HepG2 (cell line): ENCODE measurements around the gene C11orf24. TPM values are rescaled to one million over a fixed set of nuclear protein-coding genes. Genes with fewer than 3 reads are reported as not detected.

Source experiments
- ERF ChIP-seq: IDR thresholded peaks from 2 replicates; pipeline ENCODE4 v1.6.1; 2018; ENCODE audit warnings: missing biosample characterization, missing genetic modification reagents
- HMGA1 ChIP-seq: sonication (generic); formaldehyde crosslinking; conservative IDR thresholded peaks from 2 replicates; pipeline ENCODE4 v1.4.0; 2020; ENCODE audit warnings: missing genetic modification reagents
- KDM1A ChIP-seq: IDR thresholded peaks from 2 replicates; pipeline ENCODE4 v1.6.1; 2016; ENCODE audit warnings: missing compliant biosample characterization
- KDM2A ChIP-seq: sonication (generic); formaldehyde crosslinking; IDR thresholded peaks from 2 replicates; pipeline ENCODE4 v1.4.0; 2020; ENCODE audit warnings: low read depth, missing genetic modification reagents, borderline replicate concordance
- KLF9 ChIP-seq: IDR thresholded peaks from 2 replicates; pipeline ENCODE4 v1.6.1; 2016; ENCODE audit warnings: low read depth
- RELA ChIP-seq: sonication (generic); formaldehyde crosslinking; IDR thresholded peaks from 2 replicates; pipeline ENCODE4 v1.4.0; 2020; ENCODE audit warnings: missing genetic modification reagents
- ZNF777 ChIP-seq: sonication (generic); formaldehyde crosslinking; IDR thresholded peaks from 2 replicates; pipeline ENCODE4 v1.4.0; 2020; ENCODE audit warnings: missing genetic modification reagents
- ZNF891 ChIP-seq: sonication (generic); formaldehyde crosslinking; IDR thresholded peaks from 2 replicates; pipeline ENCODE4 v1.5.0; 2020; ENCODE audit warnings: mild to moderate bottlenecking, missing genetic modification reagents
- polyA plus RNA-seq, 8 experiments: library from polyadenylated mRNA; depleted of rRNA in 3 of 8; stranded (reverse) in 7 of 8; unstranded in 1 of 8; fragments of >200 nt; fragmentation: Illumina TruSeq in 4 of 8; extraction: Trizol in 4 of 8; gene quantifications; 2 replicates each; pipeline versions ENCODE4 v1.2.1 to v1.2.3, GENCODE V29; 2011 to 2016; ENCODE audit warnings: low read depth in 4 of 8, missing spikeins in 1 of 8, mixed read lengths in 1 of 8; ENCODE audit not compliant: insufficient read depth in 1 of 8
- total RNA-seq, 5 experiments: library from RNA; depleted of rRNA; stranded (reverse); fragments of >200 nt; fragmentation: Illumina TruSeq; extraction: Trizol; gene quantifications; 2 replicates each; pipeline ENCODE4 v1.2.3, GENCODE V29; 2016; ENCODE audit warnings: low read depth in 1 of 5
- TF ChIP-seq, protein P1 (sequence below): sonication (generic); formaldehyde crosslinking; IDR thresholded peaks from 2 replicates; pipeline ENCODE4 v1.4.0; 2020; ENCODE audit warnings: low read depth, missing genetic modification reagents
- TF ChIP-seq, protein P2 (sequence below): sonication (generic); formaldehyde crosslinking; IDR thresholded peaks from 2 replicates; pipeline ENCODE4 v1.4.0; 2020; ENCODE audit warnings: mild to moderate bottlenecking, missing genetic modification reagents
- TF ChIP-seq, protein P3 (sequence below): sonication (generic); formaldehyde crosslinking; IDR thresholded peaks from 2 replicates; pipeline ENCODE4 v1.4.0; 2020; ENCODE audit warnings: missing genetic modification reagents, mild to moderate bottlenecking, borderline replicate concordance
- TF ChIP-seq, protein P4 (sequence below): sonication (generic); formaldehyde crosslinking; IDR thresholded peaks from 2 replicates; pipeline ENCODE4 v1.9.0; 2022; ENCODE audit warnings: low read depth, missing genetic modification reagents
- TF ChIP-seq, protein P5 (sequence below): sonication (generic); formaldehyde crosslinking; conservative IDR thresholded peaks from 2 replicates; pipeline ENCODE4 v1.8.0; 2022; ENCODE audit warnings: missing genetic modification reagents
- TF ChIP-seq, protein P6 (sequence below): sonication (generic); formaldehyde crosslinking; IDR thresholded peaks from 2 replicates; pipeline ENCODE4 v1.5.0; 2020; ENCODE audit warnings: missing genetic modification reagents

Gene C11orf24
- total and polyA plus RNA-seq, 2 of the 13 experiments (the other 11 are each of a cell fraction or from before 2014, with no cell fraction given): 52.9 to 55.5 TPM

DNA sequence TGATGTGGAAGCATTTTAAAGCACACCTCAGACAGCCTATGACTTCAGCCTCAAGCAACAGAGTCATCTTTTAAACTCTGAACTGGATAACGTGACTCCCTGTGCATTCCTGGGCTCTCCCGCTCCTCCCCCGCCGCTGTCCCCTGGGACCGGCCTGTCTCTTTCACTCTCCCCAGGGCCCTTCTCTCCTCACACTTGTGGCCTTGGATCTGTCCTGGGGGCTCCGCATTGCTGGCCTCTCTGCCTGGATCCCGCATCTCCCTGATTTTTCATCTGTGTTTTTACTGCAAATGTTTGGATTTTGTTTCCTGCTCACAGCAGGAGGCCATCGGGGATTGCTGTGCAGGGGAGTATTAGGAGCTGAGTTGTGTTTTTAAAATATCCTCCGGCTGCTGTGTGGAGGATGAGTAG is 15.4 kb downstream of the C11orf24 start (continued):
- TF ChIP-seq HMGA1 (CRISPR knock-in tag) (no peak), ERF (CRISPR knock-in tag) (peak; percentile 50; the same call in 1 of the 2 replicates), KDM2A (CRISPR knock-in tag) (0 out of 2 replicates have a peak, but pooled peaks have one; percentile 13), ZNF891 (CRISPR knock-in tag) (no peak), KDM1A (CRISPR knock-in tag) (no peak), KLF9 (CRISPR knock-in tag) (peak; percentile 56; the same call in 1 of the 2 replicates), RELA (no peak), ZNF777 (no peak)
- TF ChIP-seq, protein P1, sequence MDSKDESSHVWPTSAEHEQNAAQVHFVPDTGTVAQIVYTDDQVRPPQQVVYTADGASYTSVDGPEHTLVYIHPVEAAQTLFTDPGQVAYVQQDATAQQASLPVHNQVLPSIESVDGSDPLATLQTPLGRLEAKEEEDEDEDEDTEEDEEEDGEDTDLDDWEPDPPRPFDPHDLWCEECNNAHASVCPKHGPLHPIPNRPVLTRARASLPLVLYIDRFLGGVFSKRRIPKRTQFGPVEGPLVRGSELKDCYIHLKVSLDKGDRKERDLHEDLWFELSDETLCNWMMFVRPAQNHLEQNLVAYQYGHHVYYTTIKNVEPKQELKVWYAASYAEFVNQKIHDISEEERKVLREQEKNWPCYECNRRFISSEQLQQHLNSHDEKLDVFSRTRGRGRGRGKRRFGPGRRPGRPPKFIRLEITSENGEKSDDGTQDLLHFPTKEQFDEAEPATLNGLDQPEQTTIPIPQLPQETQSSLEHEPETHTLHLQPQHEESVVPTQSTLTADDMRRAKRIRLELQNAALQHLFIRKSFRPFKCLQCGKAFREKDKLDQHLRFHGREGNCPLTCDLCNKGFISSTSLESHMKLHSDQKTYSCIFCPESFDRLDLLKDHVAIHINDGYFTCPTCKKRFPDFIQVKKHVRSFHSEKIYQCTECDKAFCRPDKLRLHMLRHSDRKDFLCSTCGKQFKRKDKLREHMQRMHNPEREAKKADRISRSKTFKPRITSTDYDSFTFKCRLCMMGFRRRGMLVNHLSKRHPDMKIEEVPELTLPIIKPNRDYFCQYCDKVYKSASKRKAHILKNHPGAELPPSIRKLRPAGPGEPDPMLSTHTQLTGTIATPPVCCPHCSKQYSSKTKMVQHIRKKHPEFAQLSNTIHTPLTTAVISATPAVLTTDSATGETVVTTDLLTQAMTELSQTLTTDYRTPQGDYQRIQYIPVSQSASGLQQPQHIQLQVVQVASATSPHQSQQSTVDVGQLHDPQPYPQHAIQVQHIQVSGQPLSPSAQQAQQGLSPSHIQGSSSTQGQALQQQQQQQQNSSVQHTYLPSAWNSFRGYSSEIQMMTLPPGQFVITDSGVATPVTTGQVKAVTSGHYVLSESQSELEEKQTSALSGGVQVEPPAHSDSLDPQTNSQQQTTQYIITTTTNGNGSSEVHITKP (CRISPR knock-in tag): 0 out of 2 replicates have a peak, but pooled peaks have one; percentile 25
- TF ChIP-seq, protein P2, sequence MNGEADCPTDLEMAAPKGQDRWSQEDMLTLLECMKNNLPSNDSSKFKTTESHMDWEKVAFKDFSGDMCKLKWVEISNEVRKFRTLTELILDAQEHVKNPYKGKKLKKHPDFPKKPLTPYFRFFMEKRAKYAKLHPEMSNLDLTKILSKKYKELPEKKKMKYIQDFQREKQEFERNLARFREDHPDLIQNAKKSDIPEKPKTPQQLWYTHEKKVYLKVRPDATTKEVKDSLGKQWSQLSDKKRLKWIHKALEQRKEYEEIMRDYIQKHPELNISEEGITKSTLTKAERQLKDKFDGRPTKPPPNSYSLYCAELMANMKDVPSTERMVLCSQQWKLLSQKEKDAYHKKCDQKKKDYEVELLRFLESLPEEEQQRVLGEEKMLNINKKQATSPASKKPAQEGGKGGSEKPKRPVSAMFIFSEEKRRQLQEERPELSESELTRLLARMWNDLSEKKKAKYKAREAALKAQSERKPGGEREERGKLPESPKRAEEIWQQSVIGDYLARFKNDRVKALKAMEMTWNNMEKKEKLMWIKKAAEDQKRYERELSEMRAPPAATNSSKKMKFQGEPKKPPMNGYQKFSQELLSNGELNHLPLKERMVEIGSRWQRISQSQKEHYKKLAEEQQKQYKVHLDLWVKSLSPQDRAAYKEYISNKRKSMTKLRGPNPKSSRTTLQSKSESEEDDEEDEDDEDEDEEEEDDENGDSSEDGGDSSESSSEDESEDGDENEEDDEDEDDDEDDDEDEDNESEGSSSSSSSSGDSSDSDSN: peak; percentile 53
- TF ChIP-seq, protein P3, sequence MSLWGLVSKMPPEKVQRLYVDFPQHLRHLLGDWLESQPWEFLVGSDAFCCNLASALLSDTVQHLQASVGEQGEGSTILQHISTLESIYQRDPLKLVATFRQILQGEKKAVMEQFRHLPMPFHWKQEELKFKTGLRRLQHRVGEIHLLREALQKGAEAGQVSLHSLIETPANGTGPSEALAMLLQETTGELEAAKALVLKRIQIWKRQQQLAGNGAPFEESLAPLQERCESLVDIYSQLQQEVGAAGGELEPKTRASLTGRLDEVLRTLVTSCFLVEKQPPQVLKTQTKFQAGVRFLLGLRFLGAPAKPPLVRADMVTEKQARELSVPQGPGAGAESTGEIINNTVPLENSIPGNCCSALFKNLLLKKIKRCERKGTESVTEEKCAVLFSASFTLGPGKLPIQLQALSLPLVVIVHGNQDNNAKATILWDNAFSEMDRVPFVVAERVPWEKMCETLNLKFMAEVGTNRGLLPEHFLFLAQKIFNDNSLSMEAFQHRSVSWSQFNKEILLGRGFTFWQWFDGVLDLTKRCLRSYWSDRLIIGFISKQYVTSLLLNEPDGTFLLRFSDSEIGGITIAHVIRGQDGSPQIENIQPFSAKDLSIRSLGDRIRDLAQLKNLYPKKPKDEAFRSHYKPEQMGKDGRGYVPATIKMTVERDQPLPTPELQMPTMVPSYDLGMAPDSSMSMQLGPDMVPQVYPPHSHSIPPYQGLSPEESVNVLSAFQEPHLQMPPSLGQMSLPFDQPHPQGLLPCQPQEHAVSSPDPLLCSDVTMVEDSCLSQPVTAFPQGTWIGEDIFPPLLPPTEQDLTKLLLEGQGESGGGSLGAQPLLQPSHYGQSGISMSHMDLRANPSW: no peak
- TF ChIP-seq, protein P4, sequence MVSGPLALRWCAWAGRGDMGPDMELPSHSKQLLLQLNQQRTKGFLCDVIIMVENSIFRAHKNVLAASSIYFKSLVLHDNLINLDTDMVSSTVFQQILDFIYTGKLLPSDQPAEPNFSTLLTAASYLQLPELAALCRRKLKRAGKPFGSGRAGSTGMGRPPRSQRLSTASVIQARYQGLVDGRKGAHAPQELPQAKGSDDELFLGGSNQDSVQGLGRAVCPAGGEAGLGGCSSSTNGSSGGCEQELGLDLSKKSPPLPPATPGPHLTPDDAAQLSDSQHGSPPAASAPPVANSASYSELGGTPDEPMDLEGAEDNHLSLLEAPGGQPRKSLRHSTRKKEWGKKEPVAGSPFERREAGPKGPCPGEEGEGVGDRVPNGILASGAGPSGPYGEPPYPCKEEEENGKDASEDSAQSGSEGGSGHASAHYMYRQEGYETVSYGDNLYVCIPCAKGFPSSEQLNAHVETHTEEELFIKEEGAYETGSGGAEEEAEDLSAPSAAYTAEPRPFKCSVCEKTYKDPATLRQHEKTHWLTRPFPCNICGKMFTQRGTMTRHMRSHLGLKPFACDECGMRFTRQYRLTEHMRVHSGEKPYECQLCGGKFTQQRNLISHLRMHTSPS (CRISPR knock-in tag): no peak
- TF ChIP-seq, protein P5, sequence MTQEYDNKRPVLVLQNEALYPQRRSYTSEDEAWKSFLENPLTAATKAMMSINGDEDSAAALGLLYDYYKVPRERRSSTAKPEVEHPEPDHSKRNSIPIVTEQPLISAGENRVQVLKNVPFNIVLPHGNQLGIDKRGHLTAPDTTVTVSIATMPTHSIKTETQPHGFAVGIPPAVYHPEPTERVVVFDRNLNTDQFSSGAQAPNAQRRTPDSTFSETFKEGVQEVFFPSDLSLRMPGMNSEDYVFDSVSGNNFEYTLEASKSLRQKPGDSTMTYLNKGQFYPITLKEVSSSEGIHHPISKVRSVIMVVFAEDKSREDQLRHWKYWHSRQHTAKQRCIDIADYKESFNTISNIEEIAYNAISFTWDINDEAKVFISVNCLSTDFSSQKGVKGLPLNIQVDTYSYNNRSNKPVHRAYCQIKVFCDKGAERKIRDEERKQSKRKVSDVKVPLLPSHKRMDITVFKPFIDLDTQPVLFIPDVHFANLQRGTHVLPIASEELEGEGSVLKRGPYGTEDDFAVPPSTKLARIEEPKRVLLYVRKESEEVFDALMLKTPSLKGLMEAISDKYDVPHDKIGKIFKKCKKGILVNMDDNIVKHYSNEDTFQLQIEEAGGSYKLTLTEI: no peak
- TF ChIP-seq, protein P6, sequence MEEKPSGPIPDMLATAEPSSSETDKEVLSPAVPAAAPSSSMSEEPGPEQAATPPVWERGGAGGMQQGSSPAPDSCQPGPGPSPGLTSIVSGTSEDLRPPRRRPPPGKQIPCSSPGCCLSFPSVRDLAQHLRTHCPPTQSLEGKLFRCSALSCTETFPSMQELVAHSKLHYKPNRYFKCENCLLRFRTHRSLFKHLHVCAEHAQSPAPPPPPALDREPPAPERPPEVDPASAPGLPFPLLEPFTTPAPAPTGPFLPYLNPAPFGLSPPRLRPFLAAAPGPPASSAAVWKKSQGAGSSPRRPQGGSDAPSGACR (CRISPR knock-in tag): no peak
